HG03442 (cell line): ENCODE results near the gene IL36G.
"Not testable (repeated sequence)": the region's sequence is repeated elsewhere in the genome, so short reads cannot be mapped to it uniquely, and the experiment has no call there.

Source experiments
- ATAC-seq: cut with Tn5 transposase; IDR thresholded peaks from one replicate; pipeline ENCODE4 v1.9.1; 2021; ENCODE audit warnings: mild to moderate bottlenecking, moderate library complexity; ENCODE audit not compliant: unreplicated experiment

Gene IL36G

GRCh38 chr2:112977559-112978056, at the start of gene IL36G:
Gene IL36G (plus strand): TSS chr2:112978006. CDS start chr2:112978639, 633 bp downstream.
- ATAC-seq, result no peak

- ATAC-seq, result no peak
Observed at GRCh38 chr2:112933261-112933660, 44.5 kb upstream of the IL36G start.

GRCh38 chr2:112934117-112934516, 43.7 kb upstream of the IL36G start:
- ATAC-seq, result not testable (repeated sequence)

GRCh38 chr2:112936927-112937232, 40.9 kb upstream of the IL36G start:
- no peak for ATAC-seq

- ATAC-seq, result no peak
Observed at GRCh38 chr2:112938904-112939303, 38.9 kb upstream of the IL36G start.

- no peak for ATAC-seq
Observed at GRCh38 chr2:112939425-112939824, 38.4 kb upstream of the IL36G start.

- ATAC-seq, result no peak
Observed at GRCh38 chr2:112940859-112941625, 36.8 kb upstream of the IL36G start.

GRCh38 chr2:112941753-112942653, 35.8 kb upstream of the IL36G start:
- peak; percentile 72 for ATAC-seq

- ATAC-seq, result no peak
Observed at GRCh38 chr2:112942654-112943002, 35.2 kb upstream of the IL36G start.

- no peak for ATAC-seq
Observed at GRCh38 chr2:112944971-112945370, 32.8 kb upstream of the IL36G start.

GRCh38 chr2:112946086-112946485, 31.7 kb upstream of the IL36G start:
- no peak for ATAC-seq

GRCh38 chr2:112947374-112947773, 30.4 kb upstream of the IL36G start:
- ATAC-seq, result no peak

- no peak for ATAC-seq
Observed at GRCh38 chr2:112949456-112949855, 28.4 kb upstream of the IL36G start.

GRCh38 chr2:112954364-112954763, 23.4 kb upstream of the IL36G start:
- ATAC-seq, result no peak

- ATAC-seq, result no peak
Observed at GRCh38 chr2:112957511-112957910, 20.3 kb upstream of the IL36G start.

GRCh38 chr2:112958428-112959108, 19.2 kb upstream of the IL36G start:
- peak; percentile 70 for ATAC-seq

GRCh38 chr2:112959109-112959812, 18.5 kb upstream of the IL36G start:
- ATAC-seq, result no peak

- ATAC-seq, result no peak
Observed at GRCh38 chr2:112960230-112960825, 17.5 kb upstream of the IL36G start.

- ATAC-seq, result no peak
Observed at GRCh38 chr2:112962308-112963175, 15.3 kb upstream of the IL36G start.
